H1 (cell line): Measurements from ENCODE around the gene ZBTB20.

Experiments
- BRCA1 ChIP-seq: IDR thresholded peaks from 2 replicates; pipeline ENCODE4 v1.6.1; 2012; ENCODE audit warnings: low read depth, low read length, improper control_type of control experiment
- CEBPB ChIP-seq: IDR thresholded peaks from 2 replicates; pipeline ENCODE4 v1.6.1; 2012; ENCODE audit warnings: low read depth, low read length
- HDAC6 ChIP-seq: IDR thresholded peaks from one replicate; pipeline ENCODE4 v1.7.1; 2012; ENCODE audit warnings: low read depth, mild to moderate bottlenecking, inconsistent platforms, low read length, moderate library complexity
- POLR2A ChIP-seq, 2 experiments: IDR thresholded peaks; 1 replicate in 1 of 2; 2 replicates in 1 of 2; pipeline ENCODE4 v1.6.1; 2011; ENCODE audit warnings: low read depth in 2 of 2, low read length in 2 of 2, mild to moderate bottlenecking in 2 of 2; ENCODE audit errors: control extremely low read depth in 1 of 2
- SRF ChIP-seq: IDR thresholded peaks from 2 replicates; pipeline ENCODE4 v1.6.1; 2011; ENCODE audit warnings: mild to moderate bottlenecking, low read depth, low read length, moderate library complexity
- TAF1 ChIP-seq: IDR thresholded peaks from 2 replicates; pipeline ENCODE4 v1.6.1; 2011; ENCODE audit warnings: mild to moderate bottlenecking, low read depth, low read length
- TBP ChIP-seq: IDR thresholded peaks from 2 replicates; pipeline ENCODE4 v1.6.1; 2011; ENCODE audit warnings: low read depth, low read length, improper control_type of control experiment
- TF ChIP-seq, protein P1 (sequence below), 3 experiments: IDR thresholded peaks; 1 replicate in 2 of 3; 2 replicates in 1 of 3; pipeline versions ENCODE4 v1.5.1 to v1.6.1; 2011; ENCODE audit warnings: low read length in 3 of 3, mild to moderate bottlenecking in 3 of 3, inconsistent platforms in 2 of 3, low read depth in 1 of 3, moderate library complexity in 1 of 3; ENCODE audit not compliant: insufficient read depth in 1 of 3; ENCODE audit errors: control extremely low read depth in 1 of 3

GRCh38 chr3:114455432-114455831 is 691.7 kb downstream of the ZBTB20 start:
- TF ChIP-seq TAF1: no peak
- TF ChIP-seq, protein P1, sequence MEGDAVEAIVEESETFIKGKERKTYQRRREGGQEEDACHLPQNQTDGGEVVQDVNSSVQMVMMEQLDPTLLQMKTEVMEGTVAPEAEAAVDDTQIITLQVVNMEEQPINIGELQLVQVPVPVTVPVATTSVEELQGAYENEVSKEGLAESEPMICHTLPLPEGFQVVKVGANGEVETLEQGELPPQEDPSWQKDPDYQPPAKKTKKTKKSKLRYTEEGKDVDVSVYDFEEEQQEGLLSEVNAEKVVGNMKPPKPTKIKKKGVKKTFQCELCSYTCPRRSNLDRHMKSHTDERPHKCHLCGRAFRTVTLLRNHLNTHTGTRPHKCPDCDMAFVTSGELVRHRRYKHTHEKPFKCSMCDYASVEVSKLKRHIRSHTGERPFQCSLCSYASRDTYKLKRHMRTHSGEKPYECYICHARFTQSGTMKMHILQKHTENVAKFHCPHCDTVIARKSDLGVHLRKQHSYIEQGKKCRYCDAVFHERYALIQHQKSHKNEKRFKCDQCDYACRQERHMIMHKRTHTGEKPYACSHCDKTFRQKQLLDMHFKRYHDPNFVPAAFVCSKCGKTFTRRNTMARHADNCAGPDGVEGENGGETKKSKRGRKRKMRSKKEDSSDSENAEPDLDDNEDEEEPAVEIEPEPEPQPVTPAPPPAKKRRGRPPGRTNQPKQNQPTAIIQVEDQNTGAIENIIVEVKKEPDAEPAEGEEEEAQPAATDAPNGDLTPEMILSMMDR (IDR thresholded peaks at IDR 0.05; ENCODE audit: control extremely low read depth in 1 of 3, insufficient read depth in 1 of 3, low read depth in 1 of 3, low read length in 3 of 3): no peak
- no peak for TF ChIP-seq POLR2A (IDR thresholded peaks at IDR 0.05; ENCODE audit: control extremely low read depth in 1 of 2, low read depth in 2 of 2, low read length in 2 of 2)
- TF ChIP-seq CEBPB: no peak
- TF ChIP-seq BRCA1: no peak
- TF ChIP-seq HDAC6: no peak
- no peak for TF ChIP-seq SRF
- TF ChIP-seq TBP: no peak
